Measurements from ENCODE around the gene SIGLEC5.

Gene SIGLEC5

GRCh38 chr19:51587264-51588191, 42.7 kb downstream of the SIGLEC5 start:
- DNase-seq = no peak

- DNase-seq = no peak
Observed at GRCh38 chr19:51586799-51587198, 43.4 kb downstream of the SIGLEC5 start.

GRCh38 chr19:51586103-51586728, 44.0 kb downstream of the SIGLEC5 start:
- no peak for DNase-seq

- DNase-seq = no peak
Observed at GRCh38 chr19:51576850-51577249, 53.4 kb downstream of the SIGLEC5 start.

GRCh38 chr19:51573331-51573730, 56.9 kb downstream of the SIGLEC5 start:
- no peak for DNase-seq

GRCh38 chr19:51572908-51573307, 57.3 kb downstream of the SIGLEC5 start:
- DNase-seq = no peak

GRCh38 chr19:51572410-51572809, 57.8 kb downstream of the SIGLEC5 start:
- no peak for DNase-seq

GRCh38 chr19:51571599-51571998, 58.6 kb downstream of the SIGLEC5 start:
- no peak for DNase-seq

GRCh38 chr19:51570962-51571575, 59.1 kb downstream of the SIGLEC5 start, which contains the start of gene ZNF175:
TSS of gene ZNF175 (plus strand) at chr19:51571283. CDS start at chr19:51573330, 2,047 bp downstream.
- peak; percentile 93 for DNase-seq

GRCh38 chr19:51568456-51568855, 61.7 kb downstream of the SIGLEC5 start:
- no peak for DNase-seq

- no peak for DNase-seq
Observed at GRCh38 chr19:51567583-51567982, 62.6 kb downstream of the SIGLEC5 start.

- DNase-seq = no peak
Observed at GRCh38 chr19:51566489-51567100, 63.6 kb downstream of the SIGLEC5 start.

GRCh38 chr19:51565583-51565982, 64.6 kb downstream of the SIGLEC5 start:
- DNase-seq = no peak

GRCh38 chr19:51564791-51565190, 65.4 kb downstream of the SIGLEC5 start:
- DNase-seq = no peak

All from NCI-H774 (cell line).